GM19239 (cell line): ENCODE measurements around the gene SERPIND1.
A peak's percentile ranks its signal among the peaks of the same experiment; 100 is the strongest.

Experiments used
- DNase-seq: peaks from one replicate; pipeline ENCODE4 v3.0.0; 2011; ENCODE audit warnings: low spot score; ENCODE audit not compliant: insufficient read length
- FAIRE-seq: peaks from 2 replicates; lab custom pipeline; 2011; peaks lifted over from hg19 to GRCh38; lab: Jason Lieb, UNC

Gene SERPIND1

GRCh38 chr22:20746431-20747189 is 27.3 kb upstream of the SERPIND1 start:
- FAIRE-seq (no peak), DNase-seq (no peak)

- DNase-seq (no peak), FAIRE-seq (no peak)
Measured at GRCh38 chr22:20747223-20747622, 26.7 kb upstream of the SERPIND1 start.

GRCh38 chr22:20748082-20748481 is 25.8 kb upstream of the SERPIND1 start:
- DNase-seq (no peak), FAIRE-seq (no peak)

DNA sequence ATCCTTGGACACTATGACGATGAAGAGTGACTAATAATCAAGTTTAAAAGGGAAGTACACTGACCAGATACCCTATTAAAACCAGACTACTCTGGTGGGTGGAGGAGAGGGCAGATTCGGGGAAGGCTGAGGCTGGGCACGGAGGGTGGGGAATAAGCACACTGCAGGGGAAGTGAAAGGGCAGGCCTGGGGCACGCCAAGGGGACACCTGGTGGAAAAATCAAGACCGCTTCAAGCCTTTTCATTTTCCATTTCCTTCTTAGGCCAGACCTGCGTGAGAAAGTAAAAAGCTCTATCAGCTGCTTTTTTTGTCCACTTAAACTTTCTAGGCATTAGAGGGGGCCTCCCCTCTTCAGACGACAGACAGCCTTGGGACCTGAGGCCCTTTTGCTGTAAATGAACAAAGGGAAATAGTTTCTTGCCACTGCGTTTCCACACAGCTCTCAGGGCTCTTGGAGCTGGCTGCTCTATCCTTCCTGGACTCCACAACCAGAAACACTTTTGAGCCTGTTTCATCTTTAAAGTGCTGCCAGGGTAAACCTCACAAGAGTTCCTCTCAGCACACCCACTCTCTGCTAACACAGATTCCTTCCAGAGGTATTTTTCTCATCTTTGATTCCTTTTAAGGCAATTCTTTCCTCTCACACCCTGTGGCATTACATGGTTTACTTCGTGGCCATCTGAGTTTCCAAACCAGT is 25.0 kb upstream of the SERPIND1 start:
- peak; percentile 63 for DNase-seq
- FAIRE-seq: peak; percentile 94

GRCh38 chr22:20749453-20749852 is 24.5 kb upstream of the SERPIND1 start:
- DNase-seq (no peak), FAIRE-seq (no peak)

DNA sequence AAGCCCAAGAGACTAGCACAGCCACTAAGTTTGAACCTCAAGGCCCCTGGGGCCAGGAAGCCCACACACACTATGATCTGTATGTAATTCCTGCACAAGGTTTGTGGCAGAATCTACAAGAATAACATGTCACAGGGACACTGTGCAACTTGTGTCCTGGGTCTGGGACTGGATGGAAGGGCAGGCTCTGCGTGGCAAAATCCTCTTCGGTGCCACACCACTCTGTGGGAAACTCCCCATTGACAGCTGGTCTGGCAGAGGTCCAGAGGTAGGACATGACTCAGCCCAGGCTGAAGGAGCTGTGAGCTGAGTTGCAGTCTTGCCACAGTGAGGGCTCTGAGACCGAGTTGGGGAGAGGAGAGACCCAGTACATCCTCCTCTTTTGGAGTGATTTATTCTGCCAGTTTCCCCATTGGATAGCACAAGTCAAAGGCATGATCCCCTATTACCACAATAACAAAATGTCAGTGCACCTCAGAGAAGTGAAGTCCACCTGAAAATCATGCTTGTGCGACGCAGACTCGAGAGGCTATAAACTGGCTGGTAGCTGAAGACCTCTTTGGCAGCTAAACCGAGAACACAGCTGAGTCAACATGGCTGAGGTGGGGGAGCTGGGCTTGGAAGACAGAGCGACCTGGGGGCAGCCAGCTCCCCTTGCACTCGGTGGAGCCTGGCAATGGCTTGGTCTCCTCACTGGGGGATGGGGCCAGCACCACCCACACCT is 23.3 kb upstream of the SERPIND1 start:
- DNase-seq (peak; percentile 53), FAIRE-seq (peak; percentile 87)

- no peak for FAIRE-seq
- no peak for DNase-seq
Measured at GRCh38 chr22:20751185-20751851, 22.6 kb upstream of the SERPIND1 start.

DNA sequence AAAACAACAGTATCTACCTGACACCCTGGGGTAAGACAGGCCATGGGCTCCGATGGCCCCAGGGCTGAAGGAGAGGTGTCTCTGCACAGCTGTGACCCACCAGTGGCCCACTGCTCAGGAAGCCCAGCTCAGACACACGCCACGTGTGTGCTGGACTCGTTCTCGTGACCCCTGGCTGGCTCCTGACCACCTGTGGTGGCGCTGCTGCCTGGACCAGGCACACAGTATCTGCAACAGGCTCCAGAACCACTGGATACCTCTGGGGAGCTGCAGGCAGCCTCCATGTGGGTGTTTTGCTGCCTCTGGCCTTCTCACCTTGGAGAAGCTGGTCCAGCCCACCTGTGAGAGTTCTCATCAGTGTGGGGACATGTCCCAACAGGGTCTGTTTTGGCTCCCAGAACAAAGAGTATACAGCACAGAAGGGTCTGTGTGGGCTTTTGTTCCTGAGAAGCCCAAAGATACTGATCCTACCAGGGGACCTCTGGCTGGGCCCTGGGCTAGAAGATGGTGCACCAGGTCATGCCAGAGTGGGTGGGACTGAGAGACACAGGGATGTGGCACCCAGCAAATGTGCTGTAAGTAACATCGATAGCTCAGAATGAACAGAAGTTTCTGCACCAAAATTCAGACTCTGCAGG is 21.7 kb upstream of the SERPIND1 start:
- no peak for FAIRE-seq
- no peak for DNase-seq

GRCh38 chr22:20752873-20753272 is 21.0 kb upstream of the SERPIND1 start:
- DNase-seq (no peak), FAIRE-seq (no peak)

DNA sequence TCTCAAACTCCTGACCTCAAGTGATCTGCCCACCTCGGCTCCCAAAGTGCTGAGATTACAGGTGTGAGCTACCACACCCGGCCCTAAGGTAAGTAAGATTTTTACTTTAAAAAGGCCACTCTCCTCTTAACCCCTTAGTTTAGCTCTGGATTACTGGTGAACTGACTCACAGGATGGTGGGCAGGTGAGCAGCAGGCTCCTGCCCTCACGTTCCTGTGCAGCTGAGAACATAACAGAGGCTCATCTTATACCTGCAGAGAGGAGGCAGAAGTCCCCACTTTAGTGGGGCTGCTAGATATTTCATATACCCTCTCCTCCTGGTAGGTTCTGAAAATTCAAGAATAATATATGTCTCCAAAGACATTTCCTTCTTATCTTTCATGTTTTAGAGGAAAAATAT is 17.1 kb upstream of the SERPIND1 start:
- no peak for FAIRE-seq

DNA sequence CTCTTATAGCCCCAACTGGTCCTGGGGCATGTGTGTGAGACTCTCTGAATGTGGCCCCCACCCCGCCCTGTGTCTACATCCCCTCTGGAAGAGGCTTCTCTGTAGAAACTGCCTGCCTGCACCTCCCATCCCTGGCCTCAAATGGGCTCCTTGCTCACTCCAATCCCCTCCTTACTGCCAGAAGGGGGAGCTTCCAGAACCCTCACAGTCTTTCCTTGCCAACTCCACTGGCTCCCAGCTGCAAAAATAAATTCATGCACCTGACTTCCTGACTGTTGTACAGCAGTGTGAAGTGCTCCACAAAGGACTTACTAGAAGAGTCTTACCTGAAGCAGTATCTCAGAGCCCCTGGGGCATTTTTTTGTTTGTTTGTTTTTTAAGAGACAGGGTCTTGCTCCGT is 15.2 kb upstream of the SERPIND1 start:
- no peak for DNase-seq

More for the DNA sequence above, 17.1 kb upstream of the SERPIND1 start:
- no peak for DNase-seq

GRCh38 chr22:20760084-20760483 is 13.8 kb upstream of the SERPIND1 start:
- DNase-seq (no peak), FAIRE-seq (no peak)

More for the DNA sequence above, 15.2 kb upstream of the SERPIND1 start:
- no peak for FAIRE-seq

DNA sequence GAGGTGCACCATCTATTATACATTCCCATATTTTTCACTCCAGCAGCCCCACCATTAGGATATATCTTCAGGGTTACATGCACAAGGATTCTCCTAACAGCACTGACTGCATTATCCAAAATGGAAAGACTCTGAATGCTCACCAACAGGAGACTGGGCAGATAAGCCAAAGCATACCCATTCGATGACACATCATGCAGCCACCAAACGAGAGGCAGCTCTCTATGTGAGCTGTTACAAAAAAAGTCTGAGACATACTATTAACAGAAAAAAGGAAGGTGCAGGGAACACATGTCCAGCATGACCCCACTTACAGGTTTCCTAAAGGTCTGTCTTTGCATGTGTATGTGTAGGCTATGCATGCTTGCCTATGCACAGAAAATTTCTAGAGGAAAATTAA is 12.4 kb upstream of the SERPIND1 start:
- FAIRE-seq: no peak
- DNase-seq: no peak

GRCh38 chr22:20762233-20762796 is 11.6 kb upstream of the SERPIND1 start:
- FAIRE-seq (no peak), DNase-seq (no peak)

- FAIRE-seq: no peak
- no peak for DNase-seq
Measured at GRCh38 chr22:20763630-20764470, 10.1 kb upstream of the SERPIND1 start.

- FAIRE-seq: no peak
- DNase-seq: no peak
Measured at GRCh38 chr22:20764471-20764720, 9.5 kb upstream of the SERPIND1 start.

GRCh38 chr22:20764729-20765128 is 9.2 kb upstream of the SERPIND1 start:
- FAIRE-seq (no peak), DNase-seq (no peak)

DNA sequence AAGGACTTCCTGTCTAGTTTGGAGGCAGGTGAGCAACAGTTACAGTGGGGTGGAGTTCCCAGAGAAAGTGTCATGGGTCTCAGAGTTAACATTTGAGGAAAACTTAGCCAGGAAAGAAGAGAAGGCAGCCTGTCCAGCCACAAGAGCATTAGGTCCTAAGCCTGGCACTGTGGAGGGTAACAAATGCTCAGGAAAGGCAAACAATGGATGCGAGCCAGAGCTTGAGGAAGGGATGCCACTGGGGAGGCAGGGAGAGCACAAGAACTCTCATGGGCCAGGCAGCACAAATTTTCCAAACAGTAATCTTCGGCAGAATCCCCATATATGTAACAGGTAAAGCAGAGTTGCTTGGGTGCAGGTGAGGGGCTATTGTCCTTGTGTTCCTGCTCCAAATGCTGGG is 8.0 kb upstream of the SERPIND1 start:
- no peak for FAIRE-seq
- no peak for DNase-seq

GRCh38 chr22:20766530-20766929 is 7.4 kb upstream of the SERPIND1 start:
- FAIRE-seq: no peak
- no peak for DNase-seq
